GM20000 (cell line): ENCODE results near the gene PGS1.
A peak's percentile ranks its signal among the peaks of the same experiment; 100 is the strongest.

ENCODE experiments used
- DNase-seq: peaks from one replicate; pipeline ENCODE4 v3.0.0; 2012; ENCODE audit warnings: low spot score
- TF ChIP-seq, protein P1 (sequence below): IDR thresholded peaks from 2 replicates; pipeline ENCODE4 v1.5.1; 2012; ENCODE audit warnings: mild to moderate bottlenecking, control low read depth; ENCODE audit errors: extremely low read depth, missing control alignments

PGS1 gene

GRCh38 chr17:78376161-78376560 lies 2.3 kb upstream of the PGS1 start:
- TF ChIP-seq, protein P1, sequence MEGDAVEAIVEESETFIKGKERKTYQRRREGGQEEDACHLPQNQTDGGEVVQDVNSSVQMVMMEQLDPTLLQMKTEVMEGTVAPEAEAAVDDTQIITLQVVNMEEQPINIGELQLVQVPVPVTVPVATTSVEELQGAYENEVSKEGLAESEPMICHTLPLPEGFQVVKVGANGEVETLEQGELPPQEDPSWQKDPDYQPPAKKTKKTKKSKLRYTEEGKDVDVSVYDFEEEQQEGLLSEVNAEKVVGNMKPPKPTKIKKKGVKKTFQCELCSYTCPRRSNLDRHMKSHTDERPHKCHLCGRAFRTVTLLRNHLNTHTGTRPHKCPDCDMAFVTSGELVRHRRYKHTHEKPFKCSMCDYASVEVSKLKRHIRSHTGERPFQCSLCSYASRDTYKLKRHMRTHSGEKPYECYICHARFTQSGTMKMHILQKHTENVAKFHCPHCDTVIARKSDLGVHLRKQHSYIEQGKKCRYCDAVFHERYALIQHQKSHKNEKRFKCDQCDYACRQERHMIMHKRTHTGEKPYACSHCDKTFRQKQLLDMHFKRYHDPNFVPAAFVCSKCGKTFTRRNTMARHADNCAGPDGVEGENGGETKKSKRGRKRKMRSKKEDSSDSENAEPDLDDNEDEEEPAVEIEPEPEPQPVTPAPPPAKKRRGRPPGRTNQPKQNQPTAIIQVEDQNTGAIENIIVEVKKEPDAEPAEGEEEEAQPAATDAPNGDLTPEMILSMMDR = no peak
- no peak for DNase-seq

- no peak for DNase-seq
- TF ChIP-seq, protein P1 = no peak
Measured at GRCh38 chr17:78377858-78378224, 608 bp upstream of the PGS1 start.

DNA sequence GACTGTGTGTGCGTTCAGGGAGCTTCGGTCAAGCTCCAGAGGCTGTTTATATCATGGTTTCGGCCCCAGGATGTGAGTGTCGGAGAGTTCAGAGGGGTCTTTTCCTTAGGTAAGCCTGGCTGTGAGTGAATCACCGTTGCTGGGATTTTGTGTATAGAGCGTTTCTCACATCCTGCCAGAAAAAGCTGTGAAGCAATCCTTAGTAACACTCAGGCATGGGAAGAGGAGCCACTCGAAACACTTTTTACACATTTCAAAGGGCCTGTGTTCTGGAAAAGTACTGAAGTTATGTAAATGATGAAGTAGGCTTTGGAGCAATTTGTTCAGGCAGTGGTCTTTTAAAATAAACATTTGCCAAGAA lies 662 bp downstream of the PGS1 start:
- DNase-seq = no peak
- TF ChIP-seq, protein P1 = no peak

DNA sequence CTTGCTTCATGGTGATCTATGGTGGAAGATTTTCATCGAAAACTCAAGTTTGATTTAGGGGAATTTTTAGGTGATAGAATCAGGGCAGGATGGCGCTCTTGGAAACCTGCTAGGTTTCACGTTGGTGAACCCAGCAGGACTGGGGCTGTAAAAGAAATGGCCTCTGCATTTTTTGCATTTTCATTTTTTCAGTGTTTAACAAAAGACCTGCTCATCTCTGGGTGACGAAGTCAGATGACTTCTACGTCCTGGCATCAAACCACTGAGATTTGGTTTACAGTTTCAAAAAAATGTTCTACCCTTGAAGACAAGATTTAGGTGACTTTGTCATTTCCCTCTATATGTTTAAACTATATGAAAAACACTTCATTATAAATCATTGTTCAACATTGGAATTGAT lies 1.9 kb downstream of the PGS1 start:
- no peak for DNase-seq
- TF ChIP-seq, protein P1 = no peak

- TF ChIP-seq, protein P1 = no peak
- peak; percentile 55 for DNase-seq
Measured at GRCh38 chr17:78381601-78382232, 3.3 kb downstream of the PGS1 start.

DNA sequence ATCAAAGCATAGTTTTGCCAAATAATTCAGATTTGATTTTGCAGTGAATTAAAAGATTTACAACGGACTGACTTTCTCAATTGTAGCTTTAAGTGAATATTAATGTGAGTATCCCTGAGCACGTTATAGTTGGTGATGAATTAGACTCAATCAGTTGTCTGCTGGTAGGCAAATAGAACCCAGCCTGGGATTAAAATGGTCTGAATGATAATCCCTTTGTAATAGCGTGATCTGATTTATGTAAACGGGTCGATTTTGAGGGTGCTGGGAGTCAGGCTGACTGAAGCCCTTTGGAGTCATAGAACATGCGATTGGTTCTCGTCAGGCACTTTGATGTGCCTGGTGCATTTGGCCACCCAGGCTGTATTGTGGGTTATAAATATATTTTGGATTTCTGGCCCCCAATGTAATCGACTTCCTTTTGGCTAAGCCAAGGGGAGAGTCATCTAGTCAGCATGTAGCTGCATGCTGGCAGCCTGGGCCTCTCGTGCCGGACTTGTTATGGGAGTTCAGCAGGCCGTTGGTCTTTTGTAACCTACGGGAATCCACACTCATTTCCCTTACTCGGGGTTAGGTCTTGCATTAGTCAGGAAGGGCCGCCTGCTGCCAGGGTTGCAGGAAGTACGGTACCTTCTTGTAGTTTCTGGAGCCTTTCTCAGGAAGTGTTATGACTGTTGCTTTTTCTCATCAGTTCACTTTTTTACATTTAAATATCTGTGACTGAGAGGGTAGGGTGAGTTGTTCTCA lies 5.4 kb downstream of the PGS1 start:
- TF ChIP-seq, protein P1 = no peak
- peak; percentile 70 for DNase-seq

- TF ChIP-seq, protein P1 = no peak
- DNase-seq = no peak
Measured at GRCh38 chr17:78384479-78385175, 6.2 kb downstream of the PGS1 start.
